HCT116 (cell line): ENCODE results near the gene COL4A4. TPM values are rescaled to one million over a fixed set of nuclear protein-coding genes. Genes with fewer than 3 reads are reported as not detected.

Source experiments
- ATAC-seq: fragments of 200-7000 bp; cut with Tn5 transposase; 2 replicates; pipeline ENCODE4 v1.9.1; 2020; ENCODE audit warnings: mild to moderate bottlenecking, moderate library complexity
- BruUV-seq: library from RNA; stranded (reverse); fragments of 400-500 nt; replicated peaks from 2 replicates; lab custom pipeline; 2021; lab: Mats Ljungman, UMichigan
- CTCF ChIA-PET: fragments of 300-600 bp; sonication (Branson Sonifier 250); formaldehyde crosslinking; loops from one replicate; lab custom pipeline; 2021; ENCODE audit warnings: antibody characterized with exemption; lab: Charles Lee
- POLR2A ChIA-PET: fragments of 300-600, 350-600 bp; sonication (Branson Sonifier 250); formaldehyde crosslinking; loops from one replicate; lab custom pipeline; 2021; ENCODE audit warnings: antibody characterized with exemption; lab: Charles Lee
- RAD21 ChIA-PET, 2 experiments: fragments of 300-600 bp; sonication (Branson Sonifier 250); formaldehyde crosslinking; loops; one replicate each; lab custom pipeline; 2023; ENCODE audit warnings: low total read pairs in 2 of 2; ENCODE audit not compliant: uncharacterized antibody in 2 of 2, unreplicated experiment in 2 of 2, low non-redundant PET in 1 of 2; lab: Charles Lee
- DNase-seq: peaks from one replicate; pipeline ENCODE4 v3.0.0-alpha.2; 2010; ENCODE audit warnings: low read depth, low spot score
- H2AFZ ChIP-seq: fragments of 200-600 bp; shearing (Covaris generic), sonication (generic); 2 replicates; pipeline ENCODE4 v1.6.1; 2017; ENCODE audit warnings: low read depth, mixed run types, mixed read lengths, antibody characterized with exemption, low read length; ENCODE audit not compliant: poor library complexity, severe bottlenecking
- H3K27ac ChIP-seq: 2 replicates; pipeline ENCODE4 v1.5.1; 2012; ENCODE audit warnings: low read depth, low read length
- H3K27me3 ChIP-seq: fragments of 200-600 bp; sonication (generic); 2 replicates; pipeline ENCODE4 v1.6.1; 2016; ENCODE audit warnings: mixed run types, low read length, mixed read lengths; ENCODE audit not compliant: insufficient read depth
- H3K36me3 ChIP-seq, 2 experiments: fragments of 200-500 bp in 1 of 2; fragments of 200-600 bp in 1 of 2; sonication (Bioruptor generic) in 1 of 2; sonication (generic) in 1 of 2; 2 replicates each; pipeline versions ENCODE4 v1.5.1 to v1.6.1; 2014 to 2016; ENCODE audit warnings: low read length in 2 of 2, inconsistent platforms in 1 of 2, mixed read lengths in 1 of 2, mixed run types in 1 of 2; ENCODE audit not compliant: insufficient read depth in 2 of 2, control insufficient read depth in 1 of 2
- H3K4me1 ChIP-seq, 2 experiments: fragments of 200-600 bp in 1 of 2; sonication (generic) in 1 of 2; 2 replicates each; pipeline versions ENCODE4 v1.5.1 to v1.6.1; 2012 to 2017; ENCODE audit warnings: low read length in 2 of 2, inconsistent platforms in 1 of 2, mild to moderate bottlenecking in 1 of 2, mixed read lengths in 1 of 2, mixed run types in 1 of 2, moderate library complexity in 1 of 2; ENCODE audit not compliant: insufficient read depth in 2 of 2, control insufficient read depth in 1 of 2
- H3K4me2 ChIP-seq: fragments of 200-600 bp; sonication (generic); 2 replicates; pipeline ENCODE4 v1.6.1; 2017; ENCODE audit warnings: mixed run types, low read length, mixed read lengths
- H3K4me3 ChIP-seq, 2 experiments: fragments of 200-600 bp in 1 of 2; sonication (generic) in 1 of 2; replicated peaks in 1 of 2; 2 replicates each; pipeline ENCODE4 v1.5.1; 2011 to 2016; ENCODE audit warnings: low read length in 2 of 2, control low read depth in 1 of 2, low read depth in 1 of 2, mild to moderate bottlenecking in 1 of 2, mixed read lengths in 1 of 2, mixed run types in 1 of 2
- H3K79me2 ChIP-seq: fragments of 200-600 bp; sonication (generic); 2 replicates; pipeline ENCODE4 v1.6.1; 2017; ENCODE audit warnings: mild to moderate bottlenecking, mixed run types, low read length, moderate library complexity, mixed read lengths; ENCODE audit not compliant: insufficient read depth
- H3K9ac ChIP-seq: fragments of 200-600 bp; sonication (generic); 2 replicates; pipeline ENCODE4 v1.6.1; 2016; ENCODE audit warnings: low read length, mixed read lengths
- H3K9me2 ChIP-seq: fragments of 200-600 bp; sonication (generic), shearing (Covaris generic); 2 replicates; pipeline ENCODE4 v1.6.1; 2017; ENCODE audit warnings: mixed run types, mild to moderate bottlenecking, moderate library complexity; ENCODE audit not compliant: insufficient read depth
- H3K9me3 ChIP-seq, 2 experiments: fragments of 200-500 bp in 1 of 2; fragments of 200-600 bp in 1 of 2; sonication (Bioruptor generic) in 1 of 2; sonication (generic) in 1 of 2; 2 replicates each; pipeline ENCODE4 v1.6.1; 2014 to 2017; ENCODE audit warnings: low read length in 2 of 2, mixed read lengths in 2 of 2, inconsistent platforms in 1 of 2, low read depth in 1 of 2, mild to moderate bottlenecking in 1 of 2, mixed run types in 1 of 2, moderate library complexity in 1 of 2; ENCODE audit not compliant: control insufficient read depth in 1 of 2, insufficient read depth in 1 of 2
- H4K20me1 ChIP-seq: fragments of 200-600 bp; sonication (generic), shearing (Covaris generic); 2 replicates; pipeline ENCODE4 v1.6.1; 2017; ENCODE audit warnings: mixed run types, mild to moderate bottlenecking, moderate library complexity; ENCODE audit not compliant: insufficient read depth
- CBX3 ChIP-seq: IDR thresholded peaks from 2 replicates; pipeline ENCODE4 v1.6.1; 2012; ENCODE audit warnings: low read depth
- CEBPB ChIP-seq: IDR thresholded peaks from 2 replicates; pipeline ENCODE4 v1.6.1; 2012; ENCODE audit warnings: low read depth
- EGR1 ChIP-seq: IDR thresholded peaks from 2 replicates; pipeline ENCODE4 v1.6.1; 2012; ENCODE audit warnings: low read depth
- ELF1 ChIP-seq: IDR thresholded peaks from 2 replicates; pipeline ENCODE4 v1.6.1; 2012; ENCODE audit warnings: low read depth, borderline replicate concordance
- EZH2 ChIP-seq: fragments of 200-600 bp; sonication (generic); IDR thresholded peaks from 2 replicates; pipeline ENCODE4 v1.6.1; 2017; ENCODE audit warnings: antibody characterized with exemption, mixed run types
- EZH2phosphoT487 ChIP-seq: fragments of 200-600 bp; IDR thresholded peaks from 2 replicates; pipeline ENCODE4 v1.6.1; 2018; ENCODE audit warnings: antibody characterized with exemption, borderline replicate concordance
- JUND ChIP-seq: IDR thresholded peaks from 2 replicates; pipeline ENCODE4 v1.6.1; 2012
- POLR2A ChIP-seq: IDR thresholded peaks from 2 replicates; pipeline ENCODE4 v1.7.0; 2011; ENCODE audit warnings: borderline replicate concordance; ENCODE audit not compliant: insufficient read depth, insufficient read length; ENCODE audit errors: extremely low read depth
- RAD21 ChIP-seq: IDR thresholded peaks from 2 replicates; pipeline ENCODE4 v1.6.1; 2012; ENCODE audit warnings: low read depth, mild to moderate bottlenecking
- SP1 ChIP-seq: IDR thresholded peaks from 2 replicates; pipeline ENCODE4 v1.6.1; 2012; ENCODE audit warnings: low read depth
- SRF ChIP-seq: IDR thresholded peaks from 2 replicates; pipeline ENCODE4 v1.6.1; 2012; ENCODE audit warnings: low read depth
- TCF7L2 ChIP-seq: IDR thresholded peaks from 2 replicates; pipeline ENCODE4 v1.7.0; 2011; ENCODE audit warnings: borderline replicate concordance, inconsistent platforms; ENCODE audit not compliant: insufficient read depth, insufficient read length; ENCODE audit errors: extremely low read depth
- ZFX ChIP-seq: fragments of 450-650 bp; IDR thresholded peaks from 2 replicates; pipeline ENCODE4 v1.6.1; 2017
- ZNF274 ChIP-seq: fragments of 200-500 bp; sonication (Bioruptor generic); IDR thresholded peaks from 2 replicates; pipeline ENCODE4 v1.6.1; 2014; ENCODE audit warnings: mild to moderate bottlenecking, low read depth, low read length, inconsistent platforms
- intact Hi-C: fragments of 100-400 bp; cut with micrococcal nuclease; formaldehyde crosslinking; loops from 2 replicates; pipeline ENCODE4 v1.10.0; 2022
- total RNA-seq: library from RNA; stranded (reverse); gene quantifications from one replicate; pipeline ENCODE4 v1.2.1, GENCODE V29; 2021; ENCODE audit not compliant: unreplicated experiment
- TF ChIP-seq, protein P1 (sequence below): IDR thresholded peaks from 2 replicates; pipeline ENCODE4 v1.6.1; 2012
- TF ChIP-seq, protein P2 (sequence below): IDR thresholded peaks from 2 replicates; pipeline ENCODE4 v1.6.1; 2012; ENCODE audit warnings: low read depth
- TF ChIP-seq, protein P3 (sequence below), 3 experiments: fragments of 200-600 bp in 1 of 3; sonication (generic) in 1 of 3; IDR thresholded peaks in 2 of 3; conservative IDR thresholded peaks in 1 of 3; 2 replicates each; pipeline ENCODE4 v1.5.1; 2012 to 2017; ENCODE audit warnings: low read depth in 2 of 3, low read length in 2 of 3, antibody characterized with exemption in 1 of 3, borderline replicate concordance in 1 of 3, control low read depth in 1 of 3, mild to moderate bottlenecking in 1 of 3, mixed read lengths in 1 of 3, mixed run types in 1 of 3, moderate library complexity in 1 of 3; ENCODE audit not compliant: insufficient read depth in 1 of 3
- TF ChIP-seq, protein P4 (sequence below): IDR thresholded peaks from 2 replicates; pipeline ENCODE4 v1.6.1; 2012

The COL4A4 gene
- total RNA-seq, 1 experiment from 2014 or later, result 5.9 TPM

DNA sequence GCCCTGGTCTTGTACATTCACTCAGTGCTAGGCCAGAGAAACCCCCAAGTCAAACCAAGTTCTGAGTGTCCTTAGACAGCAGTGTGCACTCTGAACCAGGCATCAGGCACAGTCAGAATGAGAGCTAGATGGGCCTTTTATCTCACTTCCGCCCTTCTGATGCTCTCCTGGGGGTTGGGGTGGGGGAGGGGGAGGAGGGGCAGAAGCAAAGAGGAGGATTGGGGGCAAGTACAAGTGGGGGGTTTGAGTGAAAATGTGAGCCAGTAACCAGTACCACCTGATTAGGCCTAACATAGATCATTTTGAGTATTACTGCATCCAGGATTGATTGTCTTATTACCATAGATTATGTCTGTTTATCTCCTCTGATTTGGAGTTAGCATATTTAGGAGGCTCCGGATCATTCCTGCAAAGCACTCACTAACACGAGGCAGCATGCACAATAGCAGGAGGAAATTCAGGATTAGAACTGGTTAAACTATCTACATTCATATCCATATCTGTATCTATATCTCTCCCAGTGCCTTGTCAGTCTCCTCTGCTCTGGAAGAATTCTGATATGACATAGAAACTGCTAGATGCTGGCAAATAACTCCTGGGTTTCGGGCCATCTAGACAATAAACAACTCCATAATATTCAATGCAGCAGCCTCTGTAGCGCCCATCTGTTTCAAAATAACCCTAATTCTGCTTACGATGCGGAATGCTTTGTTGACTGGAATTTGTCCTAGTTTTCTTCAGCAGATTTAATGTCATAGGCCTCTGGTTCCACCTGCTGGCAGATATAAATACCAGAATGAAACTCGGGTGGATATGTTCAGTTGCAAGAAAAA is 179.0 kb downstream of the COL4A4 start:
- H3K36me3 ChIP-seq, result no peaks in the 10 kb centered on the region
- CTCF ChIA-PET, result interaction anchor here (0.5 to 1.3 kb wide), 10 partner anchors 9 to 1320 kb away, joined by 3 to 11 read pairs (median 4); no protein-coding TSS in a partner anchor
- H3K9me2 ChIP-seq, result no peaks in the 10 kb centered on the region
- ATAC-seq (peak; percentile 65), DNase-seq (peak; percentile 56)
- H4K20me1 ChIP-seq, result no peaks in the 10 kb centered on the region
- no peak overlapping the region for H3K9ac ChIP-seq
- H3K4me3 ChIP-seq, result no peak overlapping the region
- no TSS peak for BruUV-seq
- H3K9me3 ChIP-seq, result no peaks in the 10 kb centered on the region
- intact Hi-C loops, result loop anchor here (1.0 to 10.0 kb wide), 5 partner anchors 172 to 1315 kb away; no protein-coding TSS in a partner anchor
- no peaks in the 10 kb centered on the region for H3K79me2 ChIP-seq
- peak overlapping the region; percentile 57 for H3K27ac ChIP-seq
- POLR2A ChIA-PET, result interaction anchor here (0.7 to 1.5 kb wide), 2 partner anchors 182 to 431 kb away, joined by 5 to 6 read pairs; no protein-coding TSS in a partner anchor
- H3K4me1 ChIP-seq, result peaks cover 47 to 50% of the 10 kb centered on the region in 2 experiments
- no peak overlapping the region for H2AFZ ChIP-seq
- RAD21 ChIA-PET, result interaction anchor here in 1 of 2 experiments (0.6 to 0.7 kb wide), 2 partner anchors 1316 to 1320 kb away, joined by 3 to 11 read pairs; no protein-coding TSS in a partner anchor
- peak overlapping the region; percentile 18; the same call in 1 of the 2 replicates for H3K4me2 ChIP-seq
- H3K27me3 ChIP-seq, result no peaks in the 10 kb centered on the region
- no peak for TF ChIP-seq EZH2
- TF ChIP-seq EZH2phosphoT487, result no peak
- TF ChIP-seq SP1, result no peak
- TF ChIP-seq EGR1, result no peak
- TF ChIP-seq TCF7L2, result peak; percentile 42
- no peak for TF ChIP-seq CEBPB
- TF ChIP-seq, protein P1, sequence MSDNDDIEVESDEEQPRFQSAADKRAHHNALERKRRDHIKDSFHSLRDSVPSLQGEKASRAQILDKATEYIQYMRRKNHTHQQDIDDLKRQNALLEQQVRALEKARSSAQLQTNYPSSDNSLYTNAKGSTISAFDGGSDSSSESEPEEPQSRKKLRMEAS, result no peak
- peak; percentile 95 for TF ChIP-seq RAD21
- no peak for TF ChIP-seq ELF1
- no peak for TF ChIP-seq ZFX
- TF ChIP-seq, protein P2, sequence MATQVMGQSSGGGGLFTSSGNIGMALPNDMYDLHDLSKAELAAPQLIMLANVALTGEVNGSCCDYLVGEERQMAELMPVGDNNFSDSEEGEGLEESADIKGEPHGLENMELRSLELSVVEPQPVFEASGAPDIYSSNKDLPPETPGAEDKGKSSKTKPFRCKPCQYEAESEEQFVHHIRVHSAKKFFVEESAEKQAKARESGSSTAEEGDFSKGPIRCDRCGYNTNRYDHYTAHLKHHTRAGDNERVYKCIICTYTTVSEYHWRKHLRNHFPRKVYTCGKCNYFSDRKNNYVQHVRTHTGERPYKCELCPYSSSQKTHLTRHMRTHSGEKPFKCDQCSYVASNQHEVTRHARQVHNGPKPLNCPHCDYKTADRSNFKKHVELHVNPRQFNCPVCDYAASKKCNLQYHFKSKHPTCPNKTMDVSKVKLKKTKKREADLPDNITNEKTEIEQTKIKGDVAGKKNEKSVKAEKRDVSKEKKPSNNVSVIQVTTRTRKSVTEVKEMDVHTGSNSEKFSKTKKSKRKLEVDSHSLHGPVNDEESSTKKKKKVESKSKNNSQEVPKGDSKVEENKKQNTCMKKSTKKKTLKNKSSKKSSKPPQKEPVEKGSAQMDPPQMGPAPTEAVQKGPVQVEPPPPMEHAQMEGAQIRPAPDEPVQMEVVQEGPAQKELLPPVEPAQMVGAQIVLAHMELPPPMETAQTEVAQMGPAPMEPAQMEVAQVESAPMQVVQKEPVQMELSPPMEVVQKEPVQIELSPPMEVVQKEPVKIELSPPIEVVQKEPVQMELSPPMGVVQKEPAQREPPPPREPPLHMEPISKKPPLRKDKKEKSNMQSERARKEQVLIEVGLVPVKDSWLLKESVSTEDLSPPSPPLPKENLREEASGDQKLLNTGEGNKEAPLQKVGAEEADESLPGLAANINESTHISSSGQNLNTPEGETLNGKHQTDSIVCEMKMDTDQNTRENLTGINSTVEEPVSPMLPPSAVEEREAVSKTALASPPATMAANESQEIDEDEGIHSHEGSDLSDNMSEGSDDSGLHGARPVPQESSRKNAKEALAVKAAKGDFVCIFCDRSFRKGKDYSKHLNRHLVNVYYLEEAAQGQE, result no peak
- TF ChIP-seq, protein P3, sequence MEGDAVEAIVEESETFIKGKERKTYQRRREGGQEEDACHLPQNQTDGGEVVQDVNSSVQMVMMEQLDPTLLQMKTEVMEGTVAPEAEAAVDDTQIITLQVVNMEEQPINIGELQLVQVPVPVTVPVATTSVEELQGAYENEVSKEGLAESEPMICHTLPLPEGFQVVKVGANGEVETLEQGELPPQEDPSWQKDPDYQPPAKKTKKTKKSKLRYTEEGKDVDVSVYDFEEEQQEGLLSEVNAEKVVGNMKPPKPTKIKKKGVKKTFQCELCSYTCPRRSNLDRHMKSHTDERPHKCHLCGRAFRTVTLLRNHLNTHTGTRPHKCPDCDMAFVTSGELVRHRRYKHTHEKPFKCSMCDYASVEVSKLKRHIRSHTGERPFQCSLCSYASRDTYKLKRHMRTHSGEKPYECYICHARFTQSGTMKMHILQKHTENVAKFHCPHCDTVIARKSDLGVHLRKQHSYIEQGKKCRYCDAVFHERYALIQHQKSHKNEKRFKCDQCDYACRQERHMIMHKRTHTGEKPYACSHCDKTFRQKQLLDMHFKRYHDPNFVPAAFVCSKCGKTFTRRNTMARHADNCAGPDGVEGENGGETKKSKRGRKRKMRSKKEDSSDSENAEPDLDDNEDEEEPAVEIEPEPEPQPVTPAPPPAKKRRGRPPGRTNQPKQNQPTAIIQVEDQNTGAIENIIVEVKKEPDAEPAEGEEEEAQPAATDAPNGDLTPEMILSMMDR (IDR thresholded peaks at IDR 0.05 in 2 of 3, conservative IDR thresholded peaks at IDR 0.05 in 1 of 3; ENCODE audit: borderline replicate concordance in 1 of 3, insufficient read depth in 1 of 3, low read depth in 2 of 3, low read length in 2 of 3), result peak; percentile 56 to 83 (median 68); a peak in 5 of 6 replicates
- TF ChIP-seq POLR2A, result no peak
- TF ChIP-seq, protein P4, sequence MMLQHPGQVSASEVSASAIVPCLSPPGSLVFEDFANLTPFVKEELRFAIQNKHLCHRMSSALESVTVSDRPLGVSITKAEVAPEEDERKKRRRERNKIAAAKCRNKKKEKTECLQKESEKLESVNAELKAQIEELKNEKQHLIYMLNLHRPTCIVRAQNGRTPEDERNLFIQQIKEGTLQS, result no peak
- no peak for TF ChIP-seq JUND
- no peak for TF ChIP-seq ZNF274
- no peak for TF ChIP-seq CBX3
- no peak for TF ChIP-seq SRF
